ENCODE data around the gene BEND3.

DNA sequence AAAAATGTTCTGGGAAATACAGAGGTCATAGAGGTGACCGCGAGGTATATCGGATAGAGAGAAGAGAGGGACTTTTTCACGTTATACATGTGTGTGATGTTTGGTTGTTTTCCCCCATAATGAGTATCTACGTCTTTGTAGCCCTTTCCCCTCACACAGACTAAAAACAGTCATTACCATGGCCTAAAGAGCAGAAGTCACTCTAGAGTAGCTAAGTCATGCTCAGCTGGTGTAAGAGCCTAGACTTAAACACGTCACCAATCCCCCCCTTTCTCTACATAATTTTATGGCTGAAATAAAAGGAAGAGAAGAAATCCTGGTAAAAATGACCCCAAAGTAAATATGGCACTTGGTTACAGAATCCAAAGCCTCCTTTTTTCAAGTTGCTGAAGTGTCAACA, 6.0 kb upstream of the BEND3 start:
- TF ChIP-seq, protein P1, sequence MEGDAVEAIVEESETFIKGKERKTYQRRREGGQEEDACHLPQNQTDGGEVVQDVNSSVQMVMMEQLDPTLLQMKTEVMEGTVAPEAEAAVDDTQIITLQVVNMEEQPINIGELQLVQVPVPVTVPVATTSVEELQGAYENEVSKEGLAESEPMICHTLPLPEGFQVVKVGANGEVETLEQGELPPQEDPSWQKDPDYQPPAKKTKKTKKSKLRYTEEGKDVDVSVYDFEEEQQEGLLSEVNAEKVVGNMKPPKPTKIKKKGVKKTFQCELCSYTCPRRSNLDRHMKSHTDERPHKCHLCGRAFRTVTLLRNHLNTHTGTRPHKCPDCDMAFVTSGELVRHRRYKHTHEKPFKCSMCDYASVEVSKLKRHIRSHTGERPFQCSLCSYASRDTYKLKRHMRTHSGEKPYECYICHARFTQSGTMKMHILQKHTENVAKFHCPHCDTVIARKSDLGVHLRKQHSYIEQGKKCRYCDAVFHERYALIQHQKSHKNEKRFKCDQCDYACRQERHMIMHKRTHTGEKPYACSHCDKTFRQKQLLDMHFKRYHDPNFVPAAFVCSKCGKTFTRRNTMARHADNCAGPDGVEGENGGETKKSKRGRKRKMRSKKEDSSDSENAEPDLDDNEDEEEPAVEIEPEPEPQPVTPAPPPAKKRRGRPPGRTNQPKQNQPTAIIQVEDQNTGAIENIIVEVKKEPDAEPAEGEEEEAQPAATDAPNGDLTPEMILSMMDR (IDR thresholded peaks at IDR 0.05), result no peak
- TF ChIP-seq POLR2AphosphoS5 (IDR thresholded peaks at IDR 0.05), result no peak
- no peak for TF ChIP-seq POLR2A (IDR thresholded peaks at IDR 0.05)
- no peak for TF ChIP-seq EP300 (IDR thresholded peaks at IDR 0.05)
